Esophagus muscularis mucosa (tissue), 3 donors: ENCODE data around the gene SELENOK.

ENCODE experiments used
- POLR2A ChIP-seq: fragments of 450-650 bp; IDR thresholded peaks from one replicate; pipeline ENCODE4 v1.6.1; 2017; ENCODE audit warnings: antibody characterized with exemption, moderate library complexity, mild to moderate bottlenecking, low read depth
- POLR2AphosphoS5 ChIP-seq, 2 donors: sonication (generic); formaldehyde crosslinking; IDR thresholded peaks; one replicate each; pipeline ENCODE4 v1.6.1; 2017; ENCODE audit warnings: antibody characterized with exemption in 2 of 2
- TF ChIP-seq, protein P1 (sequence below), 3 experiments: fragments of 200-600 bp in 2 of 3; fragments of 450-650 bp in 1 of 3; sonication (generic) in 2 of 3; IDR thresholded peaks; one replicate each; pipeline ENCODE4 v1.5.1; 2017 to 2019; ENCODE audit warnings: antibody characterized with exemption in 3 of 3, mild to moderate bottlenecking in 2 of 3, moderate library complexity in 1 of 3

DNA sequence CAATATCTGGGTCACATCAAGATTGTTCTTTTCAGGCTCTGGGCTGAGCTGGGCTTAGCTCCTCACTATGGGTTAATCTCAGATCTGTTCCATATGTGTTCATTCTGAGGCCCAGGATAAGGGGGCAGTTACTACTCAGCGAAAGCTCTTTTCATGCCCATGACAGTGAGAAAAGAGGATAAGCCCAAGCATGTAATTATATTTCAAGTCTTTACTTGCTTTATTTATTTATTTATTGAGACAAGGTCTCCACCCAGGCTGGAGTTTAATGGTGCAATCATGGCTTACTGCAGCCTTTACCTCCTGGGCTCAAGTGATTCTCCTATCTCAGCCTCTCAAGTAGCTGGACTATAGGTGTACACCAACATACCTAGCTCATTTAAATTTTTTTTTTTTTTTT is 44.7 kb upstream of the SELENOK start:
- TF ChIP-seq, protein P1, sequence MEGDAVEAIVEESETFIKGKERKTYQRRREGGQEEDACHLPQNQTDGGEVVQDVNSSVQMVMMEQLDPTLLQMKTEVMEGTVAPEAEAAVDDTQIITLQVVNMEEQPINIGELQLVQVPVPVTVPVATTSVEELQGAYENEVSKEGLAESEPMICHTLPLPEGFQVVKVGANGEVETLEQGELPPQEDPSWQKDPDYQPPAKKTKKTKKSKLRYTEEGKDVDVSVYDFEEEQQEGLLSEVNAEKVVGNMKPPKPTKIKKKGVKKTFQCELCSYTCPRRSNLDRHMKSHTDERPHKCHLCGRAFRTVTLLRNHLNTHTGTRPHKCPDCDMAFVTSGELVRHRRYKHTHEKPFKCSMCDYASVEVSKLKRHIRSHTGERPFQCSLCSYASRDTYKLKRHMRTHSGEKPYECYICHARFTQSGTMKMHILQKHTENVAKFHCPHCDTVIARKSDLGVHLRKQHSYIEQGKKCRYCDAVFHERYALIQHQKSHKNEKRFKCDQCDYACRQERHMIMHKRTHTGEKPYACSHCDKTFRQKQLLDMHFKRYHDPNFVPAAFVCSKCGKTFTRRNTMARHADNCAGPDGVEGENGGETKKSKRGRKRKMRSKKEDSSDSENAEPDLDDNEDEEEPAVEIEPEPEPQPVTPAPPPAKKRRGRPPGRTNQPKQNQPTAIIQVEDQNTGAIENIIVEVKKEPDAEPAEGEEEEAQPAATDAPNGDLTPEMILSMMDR (IDR thresholded peaks at IDR 0.05) = no peak
- TF ChIP-seq POLR2AphosphoS5 (IDR thresholded peaks at IDR 0.05) (no peak), POLR2A (no peak)
